ENCODE results near the gene OTOF. TPM values are rescaled to one million over a fixed set of nuclear protein-coding genes. Genes with fewer than 3 reads are reported as not detected.

Gene OTOF
- total and polyA plus RNA-seq, 2 of the 13 experiments (the other 11 are each of a cell fraction or from before 2014, with no cell fraction given), result 0.04 TPM; not detected in 1

DNA sequence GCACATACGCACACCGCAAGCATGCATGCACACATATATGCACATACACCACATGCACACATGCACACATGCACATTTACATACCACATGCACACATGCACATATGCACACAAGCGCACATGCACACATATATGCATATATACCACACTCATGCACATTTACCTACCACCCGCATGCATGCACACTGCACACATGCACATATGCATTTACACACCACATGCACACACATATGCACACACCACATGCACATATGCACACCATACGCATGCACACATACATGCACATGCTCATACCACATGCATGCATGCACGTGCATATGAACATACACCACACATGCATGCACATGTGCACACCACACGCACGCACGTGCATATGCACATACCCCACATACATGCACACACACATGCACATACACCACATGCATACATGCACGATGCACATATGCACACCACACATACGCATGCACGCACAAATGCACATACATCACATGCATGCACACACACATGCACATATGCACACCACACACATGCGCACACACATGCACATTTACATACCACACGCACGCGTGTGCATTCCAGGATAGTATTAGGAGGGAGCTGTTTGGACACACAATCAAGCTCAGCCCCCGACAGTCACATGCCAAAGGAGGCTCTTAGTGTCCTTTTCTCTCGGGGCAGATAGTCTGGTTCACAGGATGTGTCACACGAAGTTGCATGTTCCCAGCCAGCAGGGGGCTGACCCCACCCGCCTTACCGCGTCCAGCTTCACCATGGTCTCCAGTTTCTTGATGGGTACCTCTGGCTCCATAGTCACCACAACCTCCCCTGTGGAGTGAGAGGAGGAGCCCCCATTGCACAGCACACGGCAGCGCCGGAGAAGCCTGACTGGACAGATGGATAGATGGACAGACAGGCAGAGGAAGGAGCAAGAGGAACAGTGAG is 5.9 kb downstream of the OTOF start (continued):
- TF ChIP-seq, protein P1, sequence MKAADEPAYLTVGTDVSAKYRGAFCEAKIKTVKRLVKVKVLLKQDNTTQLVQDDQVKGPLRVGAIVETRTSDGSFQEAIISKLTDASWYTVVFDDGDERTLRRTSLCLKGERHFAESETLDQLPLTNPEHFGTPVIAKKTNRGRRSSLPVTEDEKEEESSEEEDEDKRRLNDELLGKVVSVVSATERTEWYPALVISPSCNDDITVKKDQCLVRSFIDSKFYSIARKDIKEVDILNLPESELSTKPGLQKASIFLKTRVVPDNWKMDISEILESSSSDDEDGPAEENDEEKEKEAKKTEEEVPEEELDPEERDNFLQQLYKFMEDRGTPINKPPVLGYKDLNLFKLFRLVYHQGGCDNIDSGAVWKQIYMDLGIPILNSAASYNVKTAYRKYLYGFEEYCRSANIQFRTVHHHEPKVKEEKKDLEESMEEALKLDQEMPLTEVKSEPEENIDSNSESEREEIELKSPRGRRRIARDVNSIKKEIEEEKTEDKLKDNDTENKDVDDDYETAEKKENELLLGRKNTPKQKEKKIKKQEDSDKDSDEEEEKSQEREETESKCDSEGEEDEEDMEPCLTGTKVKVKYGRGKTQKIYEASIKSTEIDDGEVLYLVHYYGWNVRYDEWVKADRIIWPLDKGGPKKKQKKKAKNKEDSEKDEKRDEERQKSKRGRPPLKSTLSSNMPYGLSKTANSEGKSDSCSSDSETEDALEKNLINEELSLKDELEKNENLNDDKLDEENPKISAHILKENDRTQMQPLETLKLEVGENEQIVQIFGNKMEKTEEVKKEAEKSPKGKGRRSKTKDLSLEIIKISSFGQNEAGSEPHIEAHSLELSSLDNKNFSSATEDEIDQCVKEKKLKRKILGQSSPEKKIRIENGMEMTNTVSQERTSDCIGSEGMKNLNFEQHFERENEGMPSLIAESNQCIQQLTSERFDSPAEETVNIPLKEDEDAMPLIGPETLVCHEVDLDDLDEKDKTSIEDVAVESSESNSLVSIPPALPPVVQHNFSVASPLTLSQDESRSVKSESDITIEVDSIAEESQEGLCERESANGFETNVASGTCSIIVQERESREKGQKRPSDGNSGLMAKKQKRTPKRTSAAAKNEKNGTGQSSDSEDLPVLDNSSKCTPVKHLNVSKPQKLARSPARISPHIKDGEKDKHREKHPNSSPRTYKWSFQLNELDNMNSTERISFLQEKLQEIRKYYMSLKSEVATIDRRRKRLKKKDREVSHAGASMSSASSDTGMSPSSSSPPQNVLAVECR (CRISPR knock-in tag; IDR thresholded peaks at IDR 0.05; ENCODE audit: borderline replicate concordance), result no peak; the same call in 1 of the 2 replicates
- TF ChIP-seq ZFP36L2 (CRISPR knock-in tag; IDR thresholded peaks at IDR 0.05) (no peak), FOXC1 (CRISPR knock-in tag; IDR thresholded peaks at IDR 0.05; ENCODE audit: borderline replicate concordance) (no peak), ZNF550 (CRISPR knock-in tag; IDR thresholded peaks at IDR 0.05; ENCODE audit: borderline replicate concordance) (no peak), TOPORS (CRISPR knock-in tag; IDR thresholded peaks at IDR 0.05) (no peak), SUZ12 (IDR thresholded peaks at IDR 0.05; ENCODE audit: low read depth, low read length) (no peak), KAT7 (CRISPR knock-in tag; IDR thresholded peaks at IDR 0.05; ENCODE audit: borderline replicate concordance) (no peak), ZNF816 (CRISPR knock-in tag; IDR thresholded peaks at IDR 0.05; ENCODE audit: borderline replicate concordance) (no peak), THYN1 (CRISPR knock-in tag; IDR thresholded peaks at IDR 0.05; ENCODE audit: borderline replicate concordance, low read depth) (no peak), ZNF780A (CRISPR knock-in tag; IDR thresholded peaks at IDR 0.05) (0 out of 2 replicates have a peak, but pooled peaks have one; percentile 21), CENPT (CRISPR knock-in tag; IDR thresholded peaks at IDR 0.05; ENCODE audit: low read depth) (no peak), HNRNPUL1 (IDR thresholded peaks at IDR 0.05; ENCODE audit: low read depth, low read length) (no peak), ZNF569 (CRISPR knock-in tag; IDR thresholded peaks at IDR 0.05; ENCODE audit: borderline replicate concordance) (no peak), ZFP41 (CRISPR knock-in tag; IDR thresholded peaks at IDR 0.05; ENCODE audit: borderline replicate concordance) (no peak), FOXA3 (CRISPR knock-in tag; IDR thresholded peaks at IDR 0.05) (no peak)
- TF ChIP-seq, protein P2, sequence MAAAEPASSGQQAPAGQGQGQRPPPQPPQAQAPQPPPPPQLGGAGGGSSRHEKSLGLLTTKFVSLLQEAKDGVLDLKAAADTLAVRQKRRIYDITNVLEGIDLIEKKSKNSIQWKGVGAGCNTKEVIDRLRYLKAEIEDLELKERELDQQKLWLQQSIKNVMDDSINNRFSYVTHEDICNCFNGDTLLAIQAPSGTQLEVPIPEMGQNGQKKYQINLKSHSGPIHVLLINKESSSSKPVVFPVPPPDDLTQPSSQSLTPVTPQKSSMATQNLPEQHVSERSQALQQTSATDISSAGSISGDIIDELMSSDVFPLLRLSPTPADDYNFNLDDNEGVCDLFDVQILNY (CRISPR knock-in tag; conservative IDR thresholded peaks at IDR 0.05), result no peak
- TF ChIP-seq, protein P3, sequence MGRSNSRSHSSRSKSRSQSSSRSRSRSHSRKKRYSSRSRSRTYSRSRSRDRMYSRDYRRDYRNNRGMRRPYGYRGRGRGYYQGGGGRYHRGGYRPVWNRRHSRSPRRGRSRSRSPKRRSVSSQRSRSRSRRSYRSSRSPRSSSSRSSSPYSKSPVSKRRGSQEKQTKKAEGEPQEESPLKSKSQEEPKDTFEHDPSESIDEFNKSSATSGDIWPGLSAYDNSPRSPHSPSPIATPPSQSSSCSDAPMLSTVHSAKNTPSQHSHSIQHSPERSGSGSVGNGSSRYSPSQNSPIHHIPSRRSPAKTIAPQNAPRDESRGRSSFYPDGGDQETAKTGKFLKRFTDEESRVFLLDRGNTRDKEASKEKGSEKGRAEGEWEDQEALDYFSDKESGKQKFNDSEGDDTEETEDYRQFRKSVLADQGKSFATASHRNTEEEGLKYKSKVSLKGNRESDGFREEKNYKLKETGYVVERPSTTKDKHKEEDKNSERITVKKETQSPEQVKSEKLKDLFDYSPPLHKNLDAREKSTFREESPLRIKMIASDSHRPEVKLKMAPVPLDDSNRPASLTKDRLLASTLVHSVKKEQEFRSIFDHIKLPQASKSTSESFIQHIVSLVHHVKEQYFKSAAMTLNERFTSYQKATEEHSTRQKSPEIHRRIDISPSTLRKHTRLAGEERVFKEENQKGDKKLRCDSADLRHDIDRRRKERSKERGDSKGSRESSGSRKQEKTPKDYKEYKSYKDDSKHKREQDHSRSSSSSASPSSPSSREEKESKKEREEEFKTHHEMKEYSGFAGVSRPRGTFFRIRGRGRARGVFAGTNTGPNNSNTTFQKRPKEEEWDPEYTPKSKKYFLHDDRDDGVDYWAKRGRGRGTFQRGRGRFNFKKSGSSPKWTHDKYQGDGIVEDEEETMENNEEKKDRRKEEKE (IDR thresholded peaks at IDR 0.05), result no peak

Data from HepG2 (cell line).